OCI-LY7 (cell line): Measurements from ENCODE around the gene KIF1A. TPM values are rescaled to one million over a fixed set of nuclear protein-coding genes. Genes with fewer than 3 reads are reported as not detected.

Source experiments
- BruUV-seq: library from RNA; stranded (reverse); fragments of 400-500 nt; replicated peaks from 2 replicates; lab custom pipeline; 2021; lab: Mats Ljungman, UMichigan
- CTCF ChIA-PET: fragments of 300-600 bp; sonication (Branson Sonifier 250); formaldehyde crosslinking; loops from one replicate; lab custom pipeline; 2022; ENCODE audit warnings: antibody characterized with exemption; ENCODE audit not compliant: unreplicated experiment; lab: Charles Lee
- POLR2A ChIA-PET: fragments of 300-600 bp; sonication (Branson Sonifier 250); formaldehyde crosslinking; loops from one replicate; lab custom pipeline; 2022; ENCODE audit warnings: antibody characterized with exemption; lab: Charles Lee
- DNase-seq: peaks from one replicate; pipeline ENCODE4 v3.0.0-alpha.2; 2015; ENCODE audit warnings: low spot score
- H2AFZ ChIP-seq: fragments of 200-600 bp; sonication (generic), shearing (Covaris generic); 2 replicates; pipeline ENCODE4 v1.6.1; 2014; ENCODE audit warnings: mild to moderate bottlenecking, antibody characterized with exemption, low read length, moderate library complexity
- H3K27ac ChIP-seq: fragments of 200-600 bp; sonication (generic); 2 replicates; pipeline ENCODE4 v1.5.1; 2014; ENCODE audit warnings: mixed run types, low read depth, mild to moderate bottlenecking, moderate library complexity, low read length, inconsistent platforms; ENCODE audit not compliant: poor library complexity, severe bottlenecking
- H3K36me3 ChIP-seq: fragments of 200-600 bp; sonication (generic); 2 replicates; pipeline ENCODE4 v1.6.1; 2014; ENCODE audit warnings: mild to moderate bottlenecking, antibody characterized with exemption, low read length, moderate library complexity, mixed read lengths; ENCODE audit not compliant: insufficient read depth
- H3K4me1 ChIP-seq: fragments of 200-600 bp; sonication (generic); 2 replicates; pipeline ENCODE4 v1.5.1; 2014; ENCODE audit warnings: mild to moderate bottlenecking, low read length; ENCODE audit not compliant: insufficient read depth, poor library complexity, severe bottlenecking
- H3K4me2 ChIP-seq: fragments of 200-600 bp; sonication (generic); 2 replicates; pipeline ENCODE4 v1.6.1; 2014; ENCODE audit warnings: mild to moderate bottlenecking, low read length
- H3K4me3 ChIP-seq: fragments of 200-600 bp; sonication (generic); 2 replicates; pipeline ENCODE4 v1.5.1; 2014; ENCODE audit warnings: mild to moderate bottlenecking, low read depth, low read length; ENCODE audit not compliant: poor library complexity, severe bottlenecking
- H3K79me2 ChIP-seq: fragments of 200-600 bp; sonication (generic); 2 replicates; pipeline ENCODE4 v1.6.1; 2016; ENCODE audit warnings: low read depth, mild to moderate bottlenecking, low read length, moderate library complexity, mixed read lengths; ENCODE audit not compliant: insufficient read depth
- H3K9me2 ChIP-seq: fragments of 200-600 bp; sonication (generic); 2 replicates; pipeline ENCODE4 v1.6.1; 2016; ENCODE audit warnings: mild to moderate bottlenecking, low read length, mixed read lengths; ENCODE audit not compliant: insufficient read depth
- H3K9me3 ChIP-seq: fragments of 200-600 bp; sonication (generic); 2 replicates; pipeline ENCODE4 v1.6.1; 2014; ENCODE audit warnings: mild to moderate bottlenecking, mixed run types, low read length, mixed read lengths
- H4K20me1 ChIP-seq: fragments of 200-600 bp; sonication (generic); 2 replicates; pipeline ENCODE4 v1.6.1; 2014; ENCODE audit warnings: mild to moderate bottlenecking, antibody characterized with exemption, low read length, moderate library complexity, mixed read lengths; ENCODE audit not compliant: insufficient read depth
- CTCF ChIP-seq: fragments of 200-600 bp; sonication (generic); conservative IDR thresholded peaks from 2 replicates; pipeline ENCODE4 v1.5.1; 2014; ENCODE audit warnings: mild to moderate bottlenecking, antibody characterized with exemption, low read length, moderate library complexity, mixed read lengths
- EZH2phosphoT487 ChIP-seq: fragments of 200-600 bp; sonication (generic); IDR thresholded peaks from 2 replicates; pipeline ENCODE4 v1.6.1; 2018; ENCODE audit warnings: low read depth, borderline replicate concordance, mild to moderate bottlenecking, mixed run types, antibody characterized with exemption, low read length, moderate library complexity, mixed read lengths
- intact Hi-C: fragments of 100-400 bp; cut with micrococcal nuclease; formaldehyde crosslinking; loops from one replicate; pipeline ENCODE4 v1.10.0; 2022; ENCODE audit not compliant: unreplicated experiment
- total RNA-seq, 2 experiments: library from RNA; depleted of rRNA in 1 of 2; stranded (reverse); fragments of >200 nt in 1 of 2; shearing (Covaris generic) in 1 of 2; gene quantifications; 2 replicates each; pipeline ENCODE4 v1.2.3, GENCODE V29; 2014 to 2022

Gene KIF1A
- total RNA-seq, 2 experiments from 2014 or later: not detected

DNA sequence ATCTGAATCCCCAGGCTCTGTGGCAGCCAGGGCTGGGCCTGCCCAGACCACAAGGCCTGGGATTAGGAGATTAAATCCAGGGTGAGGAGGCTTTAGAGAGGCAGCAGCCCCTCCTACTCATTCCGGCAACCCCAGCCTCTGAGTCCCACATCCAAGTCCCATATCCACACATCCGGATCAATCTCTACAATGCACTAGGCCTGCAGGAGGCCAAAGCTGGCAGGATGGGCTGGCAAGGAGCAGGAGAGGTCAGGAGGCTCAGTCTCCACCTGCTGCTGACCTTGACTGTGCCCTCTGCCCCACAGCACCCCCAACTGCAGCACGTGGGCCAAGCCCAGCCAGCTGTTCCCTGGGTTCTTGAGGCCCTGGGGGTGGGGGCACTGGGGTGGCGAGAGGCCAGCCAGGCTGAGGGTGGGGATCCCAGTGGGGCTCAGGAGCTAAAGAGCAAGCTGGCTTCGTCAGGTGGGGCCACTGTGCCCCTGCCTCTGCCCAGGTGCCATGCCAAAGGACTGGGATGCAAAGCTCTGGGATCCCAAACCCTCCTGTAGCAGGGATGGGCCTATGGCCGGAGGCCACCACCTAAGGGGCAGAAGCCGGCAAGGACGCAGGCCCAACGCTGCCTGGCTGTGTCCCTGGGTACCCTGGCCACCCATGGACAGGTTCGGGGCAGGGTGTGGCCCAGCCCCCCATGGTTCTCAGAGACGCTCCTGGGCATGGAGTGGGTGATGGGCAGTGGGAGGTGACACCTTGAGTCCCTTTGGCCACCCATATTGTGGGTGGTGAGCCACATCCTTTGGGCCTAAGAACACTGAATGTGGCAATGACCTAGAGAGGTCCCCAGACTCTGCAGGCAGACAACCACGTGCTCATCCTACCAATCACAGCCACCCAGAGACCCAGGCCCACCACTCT lies 3.2 kb downstream of the KIF1A start:
- intact Hi-C loops: no loop called here
- H3K79me2 ChIP-seq: no peaks in the 10 kb centered on the region
- H3K4me2 ChIP-seq: no peak overlapping the region
- TF ChIP-seq CTCF (no peak), EZH2phosphoT487 (no peak)
- ChIA-PET CTCF (no interaction called here), POLR2A (no interaction called here)
- no peaks in the 10 kb centered on the region for H3K9me2 ChIP-seq
- no peaks in the 10 kb centered on the region for H3K36me3 ChIP-seq
- no peaks in the 10 kb centered on the region for H3K4me1 ChIP-seq
- DNase-seq: no peak
- H3K27ac ChIP-seq: no peak overlapping the region
- no peak overlapping the region for H2AFZ ChIP-seq
- H3K9me3 ChIP-seq: 0 out of 2 replicates have a peak, but pooled peaks cover 5% of the 10 kb centered on the region
- BruUV-seq: no TSS peak
- H4K20me1 ChIP-seq: no peaks in the 10 kb centered on the region
- no peak overlapping the region for H3K4me3 ChIP-seq

GRCh38 chr2:240815761-240816583 lies 4.0 kb downstream of the KIF1A start:
- Histone ChIP-seq H3K4me3 (no peak overlapping the region), H3K4me2 (no peak overlapping the region), H3K36me3 (no peaks in the 10 kb centered on the region), H3K4me1 (no peaks in the 10 kb centered on the region), H2AFZ (no peak overlapping the region), H4K20me1 (no peaks in the 10 kb centered on the region), H3K9me3 (0 out of 2 replicates have a peak, but pooled peaks cover 5% of the 10 kb centered on the region), H3K9me2 (no peaks in the 10 kb centered on the region), H3K79me2 (no peaks in the 10 kb centered on the region), H3K27ac (no peak overlapping the region)
- intact Hi-C loops: no loop called here
- TF ChIP-seq CTCF: no peak
- TF ChIP-seq EZH2phosphoT487: no peak
- no TSS peak for BruUV-seq
- CTCF ChIA-PET: no interaction called here
- DNase-seq: no peak
- POLR2A ChIA-PET: no interaction called here
